Retinal pigment epithelial cell (primary cell): Measurements from ENCODE around the gene HSPH1.
"Not testable (repeated sequence)": the region's sequence is repeated elsewhere in the genome, so short reads cannot be mapped to it uniquely, and the experiment has no call there.

Experiments
- DNase-seq: peaks from one replicate; pipeline ENCODE4 v3.0.0-alpha.2; 2010; ENCODE audit warnings: low read depth
- H3K4me3 ChIP-seq: 2 replicates; pipeline ENCODE4 v1.5.1; 2011; ENCODE audit warnings: mild to moderate bottlenecking, low read length, control low read depth, moderate library complexity
- CTCF ChIP-seq: conservative IDR thresholded peaks from 2 replicates; pipeline ENCODE4 v1.5.1; 2011; ENCODE audit warnings: low read depth, low read length, control low read depth, inconsistent platforms

Gene HSPH1

GRCh38 chr13:31110169-31110568 lies 51.5 kb downstream of the HSPH1 start:
- H3K4me3 ChIP-seq: no peak overlapping the region
- no peak for DNase-seq
- TF ChIP-seq CTCF: no peak

- no peak for DNase-seq
- no peak overlapping the region for H3K4me3 ChIP-seq
- no peak for TF ChIP-seq CTCF
Observed at GRCh38 chr13:31107109-31107508, 54.6 kb downstream of the HSPH1 start.

GRCh38 chr13:31105856-31106255 lies 55.8 kb downstream of the HSPH1 start:
- no peak for DNase-seq
- no peak for TF ChIP-seq CTCF
- H3K4me3 ChIP-seq: no peak overlapping the region

GRCh38 chr13:31105020-31105795 lies 56.5 kb downstream of the HSPH1 start:
- peak; percentile 26 for TF ChIP-seq CTCF
- DNase-seq: no peak
- H3K4me3 ChIP-seq: no peak overlapping the region

GRCh38 chr13:31102905-31103304 lies 58.8 kb downstream of the HSPH1 start:
- TF ChIP-seq CTCF: no peak
- DNase-seq: no peak
- no peak overlapping the region for H3K4me3 ChIP-seq

GRCh38 chr13:31101472-31102170 lies 60.1 kb downstream of the HSPH1 start:
- no peak for TF ChIP-seq CTCF
- peak; percentile 19 for DNase-seq
- no peak overlapping the region for H3K4me3 ChIP-seq

- no peak overlapping the region for H3K4me3 ChIP-seq
- no peak for TF ChIP-seq CTCF
- DNase-seq: no peak
Observed at GRCh38 chr13:31100721-31101120, 61.0 kb downstream of the HSPH1 start.

GRCh38 chr13:31097911-31098434 lies 63.7 kb downstream of the HSPH1 start:
- DNase-seq, H3K4me3 ChIP-seq: not testable (repeated sequence)
